NCI-H2107 (cell line): ENCODE results near the gene SPIB.
"Not testable (repeated sequence)": the region's sequence is repeated elsewhere in the genome, so short reads cannot be mapped to it uniquely, and the experiment has no call there.

Experiments
- DNase-seq: peaks from one replicate; lab custom pipeline; 2025; lab: John Stamatoyannopoulos, UW

The SPIB gene

GRCh38 chr19:50418176-50419021, at the start of gene SPIB:
TSS of gene SPIB (plus strand) at chr19:50418938. CDS start at chr19:50418963, 25 bp downstream.
- DNase-seq: no peak

GRCh38 chr19:50371914-50372475, 46.7 kb upstream of the SPIB start:
- DNase-seq: no peak

GRCh38 chr19:50376166-50377050, 42.3 kb upstream of the SPIB start, which contains the start of gene NR1H2:
TSS of gene NR1H2 (plus strand) at chr19:50376457. CDS start at chr19:50377606, 1,149 bp downstream.
- peak; percentile 95 for DNase-seq

GRCh38 chr19:50377051-50377461, 41.7 kb upstream of the SPIB start:
- no peak for DNase-seq

GRCh38 chr19:50377517-50377916, 41.2 kb upstream of the SPIB start:
- no peak for DNase-seq

GRCh38 chr19:50378169-50378862, 40.4 kb upstream of the SPIB start:
- DNase-seq: no peak

GRCh38 chr19:50378863-50379236, 39.9 kb upstream of the SPIB start:
- DNase-seq: no peak

GRCh38 chr19:50379602-50380001, 39.1 kb upstream of the SPIB start:
- DNase-seq: no peak

GRCh38 chr19:50380137-50380536, 38.6 kb upstream of the SPIB start:
- no peak for DNase-seq

- no peak for DNase-seq
Observed at GRCh38 chr19:50380751-50381151, 38.0 kb upstream of the SPIB start.

GRCh38 chr19:50381881-50382729, 36.6 kb upstream of the SPIB start:
- no peak for DNase-seq

GRCh38 chr19:50383001-50383851, 35.5 kb upstream of the SPIB start:
- DNase-seq: no peak

GRCh38 chr19:50383852-50384684, 34.7 kb upstream of the SPIB start, which contains the start of gene POLD1:
TSS of gene POLD1 (plus strand) at chr19:50384347. CDS start at chr19:50398852, 14,505 bp downstream.
- DNase-seq: peak; percentile 96

GRCh38 chr19:50384685-50385535, 33.8 kb upstream of the SPIB start:
- DNase-seq: no peak

- no peak for DNase-seq
Observed at GRCh38 chr19:50387176-50387867, 31.4 kb upstream of the SPIB start.

GRCh38 chr19:50387868-50388245, 30.9 kb upstream of the SPIB start:
- no peak for DNase-seq

- not testable (repeated sequence) for DNase-seq
Observed at GRCh38 chr19:50390295-50390694, 28.4 kb upstream of the SPIB start.
